Breast epithelium (tissue), 4 donors: ENCODE data around the gene CPTP. TPM values are rescaled to one million over a fixed set of nuclear protein-coding genes. Genes with fewer than 3 reads are reported as not detected.

Experiments used
- DNase-seq, 2 donors: peaks; one replicate each; pipeline ENCODE4 v3.0.0-alpha.2; 2019; ENCODE audit warnings: low spot score in 2 of 2
- H3K27ac ChIP-seq, 2 donors: fragments of 200-600 bp; sonication (generic) in 1 of 2; one replicate each; pipeline ENCODE4 v1.5.1; 2016 to 2019; ENCODE audit warnings: mild to moderate bottlenecking in 1 of 2
- H3K27me3 ChIP-seq, 2 donors: fragments of 200-600 bp; sonication (generic) in 1 of 2; one replicate each; pipeline versions ENCODE4 v1.5.1 to v1.6.0; 2017 to 2019; ENCODE audit warnings: control low read depth in 1 of 2, mild to moderate bottlenecking in 1 of 2
- H3K36me3 ChIP-seq: fragments of 200-600 bp; one replicate; pipeline ENCODE4 v1.5.1; 2019
- H3K4me1 ChIP-seq, 2 donors: fragments of 200-600 bp; sonication (generic); one replicate each; pipeline ENCODE4 v1.5.1; 2016 to 2019; ENCODE audit warnings: control low read depth in 1 of 2
- H3K4me3 ChIP-seq, 3 donors: fragments of 200-600 bp; sonication (generic); 1 replicate in 2 of 3; 2 replicates in 1 of 3; pipeline ENCODE4 v1.5.1; 2016 to 2019; ENCODE audit warnings: mild to moderate bottlenecking in 3 of 3, moderate library complexity in 2 of 3
- H3K9me3 ChIP-seq, 2 donors: fragments of 200-600 bp; sonication (generic) in 1 of 2; one replicate each; pipeline ENCODE4 v1.5.1; 2016 to 2019; ENCODE audit warnings: control low read depth in 1 of 2
- POLR2A ChIP-seq: fragments of 450-650 bp; IDR thresholded peaks from one replicate; pipeline ENCODE4 v1.6.1; 2016; ENCODE audit warnings: antibody characterized with exemption, mild to moderate bottlenecking, moderate library complexity
- POLR2AphosphoS5 ChIP-seq, 3 donors: sonication (generic); formaldehyde crosslinking; IDR thresholded peaks; one replicate each; pipeline ENCODE4 v1.6.1; 2017; ENCODE audit warnings: antibody characterized with exemption in 3 of 3
- intact Hi-C: fragments of 100-400 bp; cut with DNase I; formaldehyde crosslinking; loops from one replicate; pipeline ENCODE4 v1.15.1; 2023; ENCODE audit warnings: low total_unique reads
- total RNA-seq, 3 donors: library from RNA; depleted of rRNA; stranded (reverse); fragments of >200 nt; gene quantifications; one replicate each; pipeline ENCODE4 v1.1.0, GENCODE V29; 2016
- TF ChIP-seq, protein P1 (sequence below), 3 donors: fragments of 450-650 bp; IDR thresholded peaks; one replicate each; pipeline ENCODE4 v1.5.1; 2016 to 2017; ENCODE audit warnings: antibody characterized with exemption in 3 of 3, mild to moderate bottlenecking in 3 of 3, moderate library complexity in 3 of 3

The CPTP gene
- total RNA-seq, 3 donors from 2014 or later, result 9.0 to 16.4 (median 13.4) TPM

DNA sequence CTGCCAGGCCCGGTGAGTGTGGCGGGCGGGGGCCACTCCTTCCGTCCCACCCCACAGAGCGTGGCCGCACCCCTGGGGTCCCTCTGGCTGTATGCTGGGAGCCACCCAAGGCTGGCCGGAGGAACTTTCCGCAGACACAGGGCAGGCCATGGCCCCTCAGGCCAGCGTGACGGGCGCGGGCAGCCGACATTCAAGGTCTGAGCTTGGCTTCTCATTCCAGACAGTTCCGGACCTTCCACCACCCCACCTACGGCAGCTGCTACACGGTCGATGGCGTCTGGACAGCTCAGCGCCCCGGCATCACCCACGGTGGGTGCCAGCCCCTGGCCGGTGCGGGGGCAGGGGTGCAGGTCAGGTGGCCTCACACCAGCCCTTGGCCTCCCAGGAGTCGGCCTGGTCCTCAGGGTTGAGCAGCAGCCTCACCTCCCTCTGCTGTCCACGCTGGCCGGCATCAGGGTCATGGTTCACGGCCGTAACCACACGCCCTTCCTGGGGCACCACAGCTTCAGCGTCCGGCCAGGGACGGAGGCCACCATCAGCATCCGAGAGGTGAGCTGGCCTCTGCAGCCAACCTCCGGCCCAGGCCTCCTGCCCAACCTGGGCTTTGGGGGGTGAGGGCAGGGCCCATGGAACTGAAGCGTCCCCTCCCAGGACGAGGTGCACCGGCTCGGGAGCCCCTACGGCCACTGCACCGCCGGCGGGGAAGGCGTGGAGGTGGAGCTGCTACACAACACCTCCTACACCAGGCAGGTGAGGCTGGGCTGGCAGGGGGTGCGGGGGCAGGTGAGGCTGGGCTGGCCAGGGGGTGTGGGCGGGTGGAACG lies 37.1 kb upstream of the CPTP start:
- Histone ChIP-seq H3K27ac (no peak overlapping the region), H3K4me1 (peaks cover 0 to 10% of the 10 kb centered on the region in 2 donors), H3K36me3 (no peaks in the 10 kb centered on the region), H3K9me3 (no peaks in the 10 kb centered on the region), H3K27me3 (peaks cover 0 to 35% of the 10 kb centered on the region in 2 donors), H3K4me3 (no peak overlapping the region)
- no peak for DNase-seq
- TF ChIP-seq POLR2AphosphoS5 (IDR thresholded peaks at IDR 0.05) (no peak), POLR2A (no peak)
- TF ChIP-seq, protein P1, sequence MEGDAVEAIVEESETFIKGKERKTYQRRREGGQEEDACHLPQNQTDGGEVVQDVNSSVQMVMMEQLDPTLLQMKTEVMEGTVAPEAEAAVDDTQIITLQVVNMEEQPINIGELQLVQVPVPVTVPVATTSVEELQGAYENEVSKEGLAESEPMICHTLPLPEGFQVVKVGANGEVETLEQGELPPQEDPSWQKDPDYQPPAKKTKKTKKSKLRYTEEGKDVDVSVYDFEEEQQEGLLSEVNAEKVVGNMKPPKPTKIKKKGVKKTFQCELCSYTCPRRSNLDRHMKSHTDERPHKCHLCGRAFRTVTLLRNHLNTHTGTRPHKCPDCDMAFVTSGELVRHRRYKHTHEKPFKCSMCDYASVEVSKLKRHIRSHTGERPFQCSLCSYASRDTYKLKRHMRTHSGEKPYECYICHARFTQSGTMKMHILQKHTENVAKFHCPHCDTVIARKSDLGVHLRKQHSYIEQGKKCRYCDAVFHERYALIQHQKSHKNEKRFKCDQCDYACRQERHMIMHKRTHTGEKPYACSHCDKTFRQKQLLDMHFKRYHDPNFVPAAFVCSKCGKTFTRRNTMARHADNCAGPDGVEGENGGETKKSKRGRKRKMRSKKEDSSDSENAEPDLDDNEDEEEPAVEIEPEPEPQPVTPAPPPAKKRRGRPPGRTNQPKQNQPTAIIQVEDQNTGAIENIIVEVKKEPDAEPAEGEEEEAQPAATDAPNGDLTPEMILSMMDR (IDR thresholded peaks at IDR 0.05), result no peak
- intact Hi-C loops, result no loop called here

DNA sequence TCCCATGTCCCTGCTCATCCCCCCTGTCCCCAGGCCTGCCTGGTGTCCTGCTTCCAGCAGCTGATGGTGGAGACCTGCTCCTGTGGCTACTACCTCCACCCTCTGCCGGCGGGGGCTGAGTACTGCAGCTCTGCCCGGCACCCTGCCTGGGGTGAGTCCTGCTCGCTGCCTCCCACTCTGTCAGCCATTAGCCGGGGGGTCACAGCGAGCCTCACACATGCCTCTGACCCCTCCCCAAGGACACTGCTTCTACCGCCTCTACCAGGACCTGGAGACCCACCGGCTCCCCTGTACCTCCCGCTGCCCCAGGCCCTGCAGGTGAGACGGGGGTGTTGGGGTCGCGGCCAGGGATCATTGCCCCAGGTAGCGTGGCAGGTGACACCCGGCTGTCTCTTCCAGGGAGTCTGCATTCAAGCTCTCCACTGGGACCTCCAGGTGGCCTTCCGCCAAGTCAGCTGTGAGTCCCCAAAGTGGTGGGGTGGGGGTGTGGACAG lies 34.3 kb upstream of the CPTP start:
- Histone ChIP-seq H3K4me1 (peaks cover 0 to 10% of the 10 kb centered on the region in 2 donors), H3K4me3 (no peak overlapping the region), H3K27me3 (peaks cover 0 to 26% of the 10 kb centered on the region in 2 donors), H3K27ac (no peak overlapping the region), H3K36me3 (no peaks in the 10 kb centered on the region), H3K9me3 (no peaks in the 10 kb centered on the region)
- intact Hi-C loops, result loop anchor here (5.0 kb wide), 1 partner anchor 168 kb away; no protein-coding TSS in a partner anchor
- no peak for TF ChIP-seq POLR2A
- TF ChIP-seq, protein P1 (IDR thresholded peaks at IDR 0.05), result peak; percentile 49 to 83 (median 64)
- TF ChIP-seq POLR2AphosphoS5 (IDR thresholded peaks at IDR 0.05), result no peak
- no peak for DNase-seq

DNA sequence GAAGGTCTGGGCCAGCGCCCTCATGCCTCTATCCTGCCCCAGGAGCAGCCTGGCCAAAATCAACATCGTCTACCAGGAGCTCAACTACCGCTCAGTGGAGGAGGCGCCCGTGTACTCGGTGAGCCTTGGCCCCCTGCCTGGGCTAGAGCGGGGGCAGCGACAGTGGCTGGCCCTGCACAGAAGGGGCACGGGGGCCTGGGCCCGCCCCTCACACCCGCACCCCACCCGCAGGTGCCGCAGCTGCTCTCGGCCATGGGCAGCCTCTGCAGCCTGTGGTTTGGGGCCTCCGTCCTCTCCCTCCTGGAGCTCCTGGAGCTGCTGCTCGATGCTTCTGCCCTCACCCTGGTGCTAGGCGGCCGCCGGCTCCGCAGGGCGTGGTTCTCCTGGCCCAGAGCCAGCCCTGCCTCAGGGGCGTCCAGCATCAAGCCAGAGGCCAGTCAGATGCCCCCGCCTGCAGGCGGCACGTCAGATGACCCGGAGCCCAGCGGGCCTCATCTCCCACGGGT lies 33.5 kb upstream of the CPTP start:
- intact Hi-C loops, result loop anchor here (5.0 kb wide), 1 partner anchor 169 kb away; no protein-coding TSS in a partner anchor
- no peak for DNase-seq
- no peak overlapping the region for H3K27ac ChIP-seq
- H3K4me1 ChIP-seq, result peaks cover 0 to 10% of the 10 kb centered on the region in 2 donors
- H3K36me3 ChIP-seq, result no peaks in the 10 kb centered on the region
- H3K9me3 ChIP-seq, result no peaks in the 10 kb centered on the region
- H3K4me3 ChIP-seq, result no peak overlapping the region
- no peak for TF ChIP-seq POLR2AphosphoS5 (IDR thresholded peaks at IDR 0.05)
- TF ChIP-seq, protein P1 (IDR thresholded peaks at IDR 0.05), result no peak
- no peak for TF ChIP-seq POLR2A
- H3K27me3 ChIP-seq, result peaks cover 0 to 18% of the 10 kb centered on the region in 2 donors

DNA sequence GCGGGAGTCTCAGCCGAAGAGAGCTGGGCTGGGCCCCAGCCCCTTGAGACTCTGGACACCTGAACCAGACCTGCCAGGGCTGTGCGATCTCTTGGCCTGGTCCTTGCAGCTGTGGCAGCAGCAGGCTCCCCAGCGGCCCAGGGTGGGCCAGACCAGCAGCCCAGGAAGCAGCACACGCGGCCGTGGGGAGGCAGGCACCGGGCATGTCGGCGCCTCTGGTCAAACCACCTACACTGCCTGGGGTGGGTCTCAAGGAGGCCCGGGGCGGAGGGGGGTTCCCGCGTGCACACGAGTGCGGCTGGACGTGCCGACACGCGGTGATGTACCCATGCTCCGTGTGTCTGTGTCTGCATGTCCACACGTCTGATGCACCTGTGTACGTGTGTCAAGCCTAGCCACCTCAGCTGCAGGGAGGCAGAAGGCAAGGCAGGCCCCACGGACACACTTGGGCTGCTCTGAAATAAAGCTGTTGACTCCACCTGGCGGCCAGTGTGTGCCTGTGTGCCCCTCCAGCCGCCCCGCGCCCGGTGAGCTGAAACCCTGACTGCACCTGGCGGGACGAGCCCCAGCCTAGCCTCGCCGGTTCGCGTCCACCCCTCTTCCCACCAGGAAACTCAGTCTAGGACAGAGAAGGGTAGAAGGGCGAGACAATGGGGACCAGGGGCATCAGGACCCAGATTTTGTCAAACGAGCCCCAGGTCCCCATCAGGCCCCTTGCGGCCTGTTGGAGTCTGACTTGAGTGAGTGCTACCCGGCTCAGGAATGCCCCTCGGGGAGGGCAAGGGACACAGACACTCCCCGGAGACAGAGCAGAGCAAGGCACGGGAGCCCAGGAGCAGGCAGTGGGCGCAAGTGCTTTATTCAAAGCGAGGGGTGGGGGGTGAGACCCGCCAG lies 32.8 kb upstream of the CPTP start:
- DNase-seq, result peak; percentile 77 to 80
- Histone ChIP-seq H3K27ac (no peak overlapping the region), H3K27me3 (peaks cover 0 to 11% of the 10 kb centered on the region in 2 donors), H3K4me1 (peaks cover 0 to 10% of the 10 kb centered on the region in 2 donors), H3K9me3 (no peaks in the 10 kb centered on the region), H3K4me3 (no peak overlapping the region), H3K36me3 (no peaks in the 10 kb centered on the region)
- intact Hi-C loops, result loop anchor here (5.0 kb wide), 1 partner anchor 169 kb away; no protein-coding TSS in a partner anchor
- TF ChIP-seq POLR2AphosphoS5 (IDR thresholded peaks at IDR 0.05) (no peak), POLR2A (no peak)
- TF ChIP-seq, protein P1 (IDR thresholded peaks at IDR 0.05), result peak; percentile 62 to 87 (median 86)
